WTC11 (cell line): ENCODE measurements around the gene TRIM40. TPM values are rescaled to one million over a fixed set of nuclear protein-coding genes. Genes with fewer than 3 reads are reported as not detected.

Experiments used
- ATAC-seq: fragments of 200-7000 bp; cut with Tn5 transposase; 2 replicates; pipeline ENCODE4 v1.10.0; 2021; ENCODE audit warnings: mild to moderate bottlenecking, moderate library complexity
- CTCF ChIA-PET: fragments of 300-600 bp; sonication (Branson Sonifier 250); formaldehyde crosslinking; loops from one replicate; lab custom pipeline; 2021; ENCODE audit warnings: antibody characterized with exemption; lab: Charles Lee
- POLR2A ChIA-PET: fragments of 350-600 bp; sonication (Branson Sonifier 250); formaldehyde crosslinking; loops from one replicate; lab custom pipeline; 2021; ENCODE audit warnings: antibody characterized with exemption; lab: Charles Lee
- DNase-seq: peaks from one replicate; pipeline ENCODE4 v3.0.0; 2021; ENCODE audit warnings: low spot score
- H3K27ac Mint-ChIP-seq: 2 replicates; pipeline ENCODE4 v1.8.0; 2021; ENCODE audit warnings: mixed read lengths
- H3K27me3 Mint-ChIP-seq: 2 replicates; pipeline ENCODE4 v1.8.0; 2021; ENCODE audit warnings: low read depth, mild to moderate bottlenecking, moderate library complexity, mixed read lengths
- H3K36me3 Mint-ChIP-seq: 2 replicates; pipeline ENCODE4 v1.8.0; 2021; ENCODE audit warnings: mixed read lengths
- H3K4me1 Mint-ChIP-seq: 2 replicates; pipeline ENCODE4 v1.8.0; 2022; ENCODE audit warnings: mixed read lengths
- H3K4me3 Mint-ChIP-seq: 2 replicates; pipeline ENCODE4 v1.8.0; 2021; ENCODE audit warnings: mild to moderate bottlenecking, moderate library complexity, mixed read lengths
- H3K9me3 Mint-ChIP-seq: 2 replicates; pipeline ENCODE4 v1.8.0; 2021; ENCODE audit warnings: mixed read lengths
- ATF1 ChIP-seq: sonication (generic); formaldehyde crosslinking; IDR thresholded peaks from 2 replicates; pipeline ENCODE4 v1.8.1; 2023; ENCODE audit warnings: mild to moderate bottlenecking, moderate library complexity, missing genetic modification reagents
- ATF3 ChIP-seq: sonication (generic); formaldehyde crosslinking; conservative IDR thresholded peaks from 2 replicates; pipeline ENCODE4 v1.8.1; 2022; ENCODE audit warnings: mild to moderate bottlenecking, missing genetic modification reagents
- EMX1 ChIP-seq: fragments of 250-450 bp; sonication (Bioruptor Pico); IDR thresholded peaks from 2 replicates; pipeline ENCODE4 v1.8.0; 2021; ENCODE audit warnings: mild to moderate bottlenecking
- FOXP1 ChIP-seq: sonication (generic); formaldehyde crosslinking; IDR thresholded peaks from 2 replicates; pipeline ENCODE4 v1.8.0; 2022; ENCODE audit warnings: missing genetic modification reagents, mild to moderate bottlenecking, moderate library complexity, borderline replicate concordance
- GTF2I ChIP-seq: fragments of 250-450 bp; sonication (Bioruptor Pico); conservative IDR thresholded peaks from 2 replicates; pipeline ENCODE4 v1.4.0; 2021; ENCODE audit warnings: mild to moderate bottlenecking
- JAZF1 ChIP-seq: fragments of 250-450 bp; sonication (Bioruptor Pico); IDR thresholded peaks from 2 replicates; pipeline ENCODE4 v1.9.0; 2021; ENCODE audit warnings: moderate library complexity, mild to moderate bottlenecking, inconsistent platforms
- JUN ChIP-seq: sonication (generic); formaldehyde crosslinking; IDR thresholded peaks from 2 replicates; pipeline ENCODE4 v1.8.0; 2023; ENCODE audit warnings: mild to moderate bottlenecking, missing genetic modification reagents
- MXD4 ChIP-seq: fragments of 250-450 bp; sonication (Bioruptor Pico); IDR thresholded peaks from 2 replicates; pipeline ENCODE4 v1.8.0; 2021; ENCODE audit warnings: mild to moderate bottlenecking, moderate library complexity, borderline replicate concordance
- NFYB ChIP-seq: sonication (generic); formaldehyde crosslinking; conservative IDR thresholded peaks from 2 replicates; pipeline ENCODE4 v1.8.0; 2022; ENCODE audit warnings: low read depth, missing genetic modification reagents
- OVOL2 ChIP-seq: fragments of 250-450 bp; sonication (Bioruptor Pico); IDR thresholded peaks from 2 replicates; pipeline ENCODE4 v1.9.0; 2021; ENCODE audit warnings: mild to moderate bottlenecking, borderline replicate concordance
- RORB ChIP-seq: fragments of 250-450 bp; sonication (Bioruptor Pico); IDR thresholded peaks from 2 replicates; pipeline ENCODE4 v1.9.0; 2021; ENCODE audit warnings: mild to moderate bottlenecking
- SMAD4 ChIP-seq: sonication (generic); formaldehyde crosslinking; IDR thresholded peaks from 2 replicates; pipeline ENCODE4 v1.8.0; 2022; ENCODE audit warnings: mild to moderate bottlenecking, missing genetic modification reagents
- SP1 ChIP-seq: sonication (generic); formaldehyde crosslinking; conservative IDR thresholded peaks from 2 replicates; pipeline ENCODE4 v1.8.1; 2022; ENCODE audit warnings: missing genetic modification reagents
- TP53 ChIP-seq: sonication (generic); formaldehyde crosslinking; IDR thresholded peaks from 2 replicates; pipeline ENCODE4 v1.8.1; 2023; ENCODE audit warnings: mild to moderate bottlenecking, missing genetic modification reagents
- USF1 ChIP-seq: sonication (generic); formaldehyde crosslinking; IDR thresholded peaks from 2 replicates; pipeline ENCODE4 v1.8.0; 2022; ENCODE audit warnings: mild to moderate bottlenecking, missing genetic modification reagents
- USF2 ChIP-seq: sonication (generic); formaldehyde crosslinking; IDR thresholded peaks from 2 replicates; pipeline ENCODE4 v1.8.1; 2023; ENCODE audit warnings: mild to moderate bottlenecking, missing genetic modification reagents, moderate library complexity
- ZBTB21 ChIP-seq: sonication (generic); formaldehyde crosslinking; IDR thresholded peaks from 2 replicates; pipeline ENCODE4 v1.8.1; 2023; ENCODE audit warnings: mild to moderate bottlenecking, missing genetic modification reagents, borderline replicate concordance
- ZBTB43 ChIP-seq: sonication (generic); formaldehyde crosslinking; IDR thresholded peaks from 2 replicates; pipeline ENCODE4 v1.8.1; 2023; ENCODE audit warnings: mild to moderate bottlenecking, missing genetic modification reagents
- total RNA-seq: library from RNA; stranded (reverse); gene quantifications from 3 replicates; pipeline ENCODE4 v1.2.3, GENCODE V29; 2021
- TF ChIP-seq, protein P1 (sequence below): fragments of 250-450 bp; sonication (Bioruptor Pico); IDR thresholded peaks from 2 replicates; pipeline ENCODE4 v1.9.0; 2021; ENCODE audit warnings: mild to moderate bottlenecking

TRIM40 gene
- total RNA-seq, 1 experiment from 2014 or later: not detected

GRCh38 chr6:30149234-30149633, 13.3 kb downstream of the TRIM40 start:
- CTCF ChIA-PET: interaction anchor here (1.8 to 2.2 kb wide), 2 partner anchors 18 to 46 kb away, joined by 4 to 9 read pairs; no protein-coding TSS in a partner anchor
- peaks cover 12% of the 10 kb centered on the region for H3K27me3 Mint-ChIP-seq
- POLR2A ChIA-PET: no interaction called here
- H3K4me3 Mint-ChIP-seq: no peak overlapping the region
- DNase-seq (no peak), ATAC-seq (no peak)
- no peaks in the 10 kb centered on the region for H3K36me3 Mint-ChIP-seq
- H3K9me3 Mint-ChIP-seq: no peaks in the 10 kb centered on the region
- TF ChIP-seq ZBTB43 (CRISPR knock-in tag) (no peak), ZBTB21 (CRISPR knock-in tag) (no peak), JUN (no peak), ATF1 (CRISPR knock-in tag) (no peak), EMX1 (CRISPR knock-in tag) (no peak), USF2 (CRISPR knock-in tag) (no peak), NFYB (CRISPR knock-in tag) (no peak), FOXP1 (CRISPR knock-in tag) (no peak), TP53 (CRISPR knock-in tag) (no peak), USF1 (no peak), OVOL2 (CRISPR knock-in tag) (no peak), MXD4 (CRISPR knock-in tag) (no peak), RORB (no peak)
- TF ChIP-seq, protein P1, sequence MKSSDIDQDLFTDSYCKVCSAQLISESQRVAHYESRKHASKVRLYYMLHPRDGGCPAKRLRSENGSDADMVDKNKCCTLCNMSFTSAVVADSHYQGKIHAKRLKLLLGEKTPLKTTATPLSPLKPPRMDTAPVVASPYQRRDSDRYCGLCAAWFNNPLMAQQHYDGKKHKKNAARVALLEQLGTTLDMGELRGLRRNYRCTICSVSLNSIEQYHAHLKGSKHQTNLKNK (CRISPR knock-in tag): no peak
- TF ChIP-seq, all 79 proteins: peak for 0
- Mint-ChIP-seq H3K27ac (no peak overlapping the region), H3K4me1 (peaks cover 4% of the 10 kb centered on the region)

- no peaks in the 10 kb centered on the region for H3K9me3 Mint-ChIP-seq
Observed at GRCh38 chr6:30149858-30150550, 14.1 kb downstream of the TRIM40 start.

More at GRCh38 chr6:30149858-30150550, 14.1 kb downstream of the TRIM40 start:
- no peak for DNase-seq
- TF ChIP-seq ATF3 (CRISPR knock-in tag): no peak
- TF ChIP-seq, protein P1 (CRISPR knock-in tag): no peak
- no peak for TF ChIP-seq SP1
- no peak for TF ChIP-seq GTF2I (CRISPR knock-in tag)
- TF ChIP-seq JAZF1 (CRISPR knock-in tag): no peak
- no peak for TF ChIP-seq SMAD4 (CRISPR knock-in tag)
- Mint-ChIP-seq H3K27me3 (peaks cover 15% of the 10 kb centered on the region), H3K4me1 (peaks cover 4% of the 10 kb centered on the region), H3K4me3 (no peak overlapping the region), H3K27ac (no peak overlapping the region), H3K36me3 (no peaks in the 10 kb centered on the region)
- ChIA-PET POLR2A (no interaction called here), CTCF (no interaction called here)
- ATAC-seq: no peak
